HEK293T (cell line): Measurements from ENCODE around the gene HOXD10.

Experiments
- BHLHE40 ChIP-seq: fragments of 450-650 bp; IDR thresholded peaks from 2 replicates; pipeline ENCODE4 v1.6.1; 2016; ENCODE audit warnings: mild to moderate bottlenecking, moderate library complexity, borderline replicate concordance
- ELF4 ChIP-seq: fragments of 450-650 bp; IDR thresholded peaks from 2 replicates; pipeline ENCODE4 v1.6.1; 2017; ENCODE audit warnings: antibody characterized with exemption
- FOXK2 ChIP-seq: fragments of 450-650 bp; IDR thresholded peaks from 2 replicates; pipeline ENCODE4 v1.6.1; 2016; ENCODE audit warnings: mild to moderate bottlenecking
- FOXM1 ChIP-seq: fragments of 450-650 bp; IDR thresholded peaks from 2 replicates; pipeline ENCODE4 v1.6.1; 2017; ENCODE audit warnings: mild to moderate bottlenecking, borderline replicate concordance
- NFRKB ChIP-seq: fragments of 450-650 bp; IDR thresholded peaks from 2 replicates; pipeline ENCODE4 v1.6.1; 2016; ENCODE audit warnings: mild to moderate bottlenecking, moderate library complexity
- SP1 ChIP-seq: fragments of 450-650 bp; IDR thresholded peaks from 2 replicates; pipeline ENCODE4 v1.6.1; 2017

DNA sequence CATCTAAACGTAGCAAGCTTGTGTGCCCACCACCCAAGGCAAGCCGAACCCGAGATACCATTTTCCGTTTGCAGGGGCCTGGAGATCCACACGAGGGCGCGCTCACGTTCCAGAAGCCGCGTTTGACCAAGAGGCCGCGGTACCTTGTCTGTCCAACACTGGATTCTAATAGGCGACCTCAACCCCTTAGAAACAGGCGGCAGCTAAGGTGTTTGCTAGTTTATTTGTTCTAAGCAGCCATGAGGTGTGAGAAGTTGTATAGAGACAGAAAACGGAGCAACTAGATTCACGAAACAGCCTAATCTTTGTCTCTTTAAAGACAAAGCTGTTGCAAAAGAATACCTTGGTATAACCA, 5.3 kb upstream of the HOXD10 start:
- TF ChIP-seq FOXM1 (no peak), SP1 (no peak), NFRKB (no peak), FOXK2 (no peak), ELF4 (no peak), BHLHE40 (no peak)
